Skeletal muscle satellite cell (primary cell): ENCODE data around the gene COL1A1.
A peak's percentile ranks its signal among the peaks of the same experiment; 100 is the strongest.

Experiments
- H3K27me3 ChIP-seq: 2 replicates; pipeline ENCODE4 v1.7.0; 2013; ENCODE audit warnings: low read length; ENCODE audit not compliant: control insufficient read depth, insufficient read depth
- H3K36me3 ChIP-seq: 2 replicates; pipeline ENCODE4 v1.7.0; 2013; ENCODE audit warnings: mild to moderate bottlenecking, control low read depth, low read length; ENCODE audit not compliant: insufficient read depth
- H3K4me1 ChIP-seq: 2 replicates; pipeline ENCODE4 v1.7.0; 2013; ENCODE audit warnings: low read length; ENCODE audit not compliant: control insufficient read depth, insufficient read depth
- H3K4me2 ChIP-seq: 2 replicates; pipeline ENCODE4 v1.7.0; 2013; ENCODE audit warnings: mild to moderate bottlenecking, low read length
- H3K4me3 ChIP-seq: 2 replicates; pipeline ENCODE4 v1.7.0; 2013; ENCODE audit warnings: low read length
- H3K9ac ChIP-seq: 2 replicates; pipeline ENCODE4 v1.7.0; 2013; ENCODE audit warnings: mild to moderate bottlenecking, low read depth, low read length, moderate library complexity
- H3K9me3 ChIP-seq: replicated peaks from 2 replicates; pipeline ENCODE4 v1.7.0; 2013; ENCODE audit warnings: mild to moderate bottlenecking, control low read depth, low read length

COL1A1 gene

GRCh38 chr17:50181591-50182560 is 19.6 kb downstream of the COL1A1 start:
- H3K36me3 ChIP-seq: peaks cover 47% of the 10 kb centered on the region
- H3K4me3 ChIP-seq: no peak overlapping the region
- H3K9me3 ChIP-seq: no peaks in the 10 kb centered on the region
- peaks cover 72% of the 10 kb centered on the region for H3K4me1 ChIP-seq
- H3K9ac ChIP-seq: peak overlapping the region; percentile 48
- H3K27me3 ChIP-seq: no peaks in the 10 kb centered on the region
- peak overlapping the region; percentile 33 for H3K4me2 ChIP-seq

- no peaks in the 10 kb centered on the region for H3K9me3 ChIP-seq
- no peak overlapping the region for H3K4me2 ChIP-seq
- peaks cover 39% of the 10 kb centered on the region for H3K36me3 ChIP-seq
- H3K9ac ChIP-seq: peak overlapping the region; percentile 37
- H3K4me3 ChIP-seq: no peak overlapping the region
- peaks cover 69% of the 10 kb centered on the region for H3K4me1 ChIP-seq
- no peaks in the 10 kb centered on the region for H3K27me3 ChIP-seq
Observed at GRCh38 chr17:50181144-50181543, 20.3 kb downstream of the COL1A1 start.

GRCh38 chr17:50180620-50181019 is 20.8 kb downstream of the COL1A1 start:
- no peaks in the 10 kb centered on the region for H3K27me3 ChIP-seq
- peak overlapping the region; percentile 37 for H3K9ac ChIP-seq
- no peak overlapping the region for H3K4me3 ChIP-seq
- peaks cover 69% of the 10 kb centered on the region for H3K4me1 ChIP-seq
- H3K4me2 ChIP-seq: no peak overlapping the region
- no peaks in the 10 kb centered on the region for H3K9me3 ChIP-seq
- H3K36me3 ChIP-seq: peaks cover 34% of the 10 kb centered on the region

GRCh38 chr17:50180111-50180510 is 21.3 kb downstream of the COL1A1 start:
- Histone ChIP-seq H3K4me3 (no peak overlapping the region), H3K4me2 (no peak overlapping the region), H3K9ac (peak overlapping the region; percentile 12), H3K9me3 (no peaks in the 10 kb centered on the region), H3K4me1 (peaks cover 67% of the 10 kb centered on the region), H3K27me3 (no peaks in the 10 kb centered on the region), H3K36me3 (peaks cover 29% of the 10 kb centered on the region)

GRCh38 chr17:50177983-50178834 is 23.2 kb downstream of the COL1A1 start:
- Histone ChIP-seq H3K4me1 (peaks cover 70% of the 10 kb centered on the region), H3K36me3 (peaks cover 10% of the 10 kb centered on the region), H3K4me2 (peak overlapping the region; percentile 63), H3K4me3 (peak overlapping the region; percentile 43), H3K9me3 (no peaks in the 10 kb centered on the region), H3K9ac (peak overlapping the region; percentile 86), H3K27me3 (no peaks in the 10 kb centered on the region)

GRCh38 chr17:50177476-50177875 is 24.0 kb downstream of the COL1A1 start:
- peak overlapping the region; percentile 63 for H3K4me2 ChIP-seq
- H3K4me1 ChIP-seq: peaks cover 74% of the 10 kb centered on the region
- H3K9ac ChIP-seq: peak overlapping the region; percentile 86
- H3K9me3 ChIP-seq: no peaks in the 10 kb centered on the region
- H3K36me3 ChIP-seq: peaks cover 4% of the 10 kb centered on the region
- peak overlapping the region; percentile 43 for H3K4me3 ChIP-seq
- no peaks in the 10 kb centered on the region for H3K27me3 ChIP-seq

- H3K4me3 ChIP-seq: no peak overlapping the region
- no peaks in the 10 kb centered on the region for H3K27me3 ChIP-seq
- H3K4me2 ChIP-seq: no peak overlapping the region
- peak overlapping the region; percentile 86 for H3K9ac ChIP-seq
- H3K4me1 ChIP-seq: peaks cover 69% of the 10 kb centered on the region
- H3K36me3 ChIP-seq: peaks cover under 1% of the 10 kb centered on the region
- no peaks in the 10 kb centered on the region for H3K9me3 ChIP-seq
Observed at GRCh38 chr17:50176559-50177357, 24.7 kb downstream of the COL1A1 start.

GRCh38 chr17:50175035-50175807 is 26.2 kb downstream of the COL1A1 start:
- H3K4me1 ChIP-seq: peaks cover 54% of the 10 kb centered on the region
- no peaks in the 10 kb centered on the region for H3K9me3 ChIP-seq
- H3K36me3 ChIP-seq: no peaks in the 10 kb centered on the region
- no peak overlapping the region for H3K4me3 ChIP-seq
- no peak overlapping the region for H3K4me2 ChIP-seq
- peak overlapping the region; percentile 11 for H3K9ac ChIP-seq
- H3K27me3 ChIP-seq: no peaks in the 10 kb centered on the region

GRCh38 chr17:50174444-50174843 is 27.0 kb downstream of the COL1A1 start:
- no peak overlapping the region for H3K4me2 ChIP-seq
- no peak overlapping the region for H3K4me3 ChIP-seq
- H3K27me3 ChIP-seq: no peaks in the 10 kb centered on the region
- H3K36me3 ChIP-seq: no peaks in the 10 kb centered on the region
- H3K9me3 ChIP-seq: no peaks in the 10 kb centered on the region
- H3K4me1 ChIP-seq: peaks cover 47% of the 10 kb centered on the region
- no peak overlapping the region for H3K9ac ChIP-seq

- Histone ChIP-seq H3K36me3 (no peaks in the 10 kb centered on the region), H3K4me2 (peak overlapping the region; percentile 42), H3K27me3 (no peaks in the 10 kb centered on the region), H3K4me3 (peak overlapping the region; percentile 16), H3K9ac (peak overlapping the region; percentile 76), H3K9me3 (no peaks in the 10 kb centered on the region), H3K4me1 (peaks cover 45% of the 10 kb centered on the region)
Observed at GRCh38 chr17:50173335-50173941, 28.0 kb downstream of the COL1A1 start.
